Liver (tissue), 9 donors: ENCODE measurements around the gene TBRG4. TPM values are rescaled to one million over a fixed set of nuclear protein-coding genes. Genes with fewer than 3 reads are reported as not detected.

Experiments
- DNase-seq: peaks from one replicate; pipeline ENCODE4 v3.0.0-alpha.2; 2017; ENCODE audit warnings: low spot score
- H3K27ac ChIP-seq, 2 donors: one replicate each; pipeline ENCODE4 v1.7.0; 2013; ENCODE audit warnings: inconsistent platforms in 2 of 2, low read length in 2 of 2, control low read depth in 1 of 2, low read depth in 1 of 2, mild to moderate bottlenecking in 1 of 2
- H3K27me3 ChIP-seq, 4 donors: one replicate each; pipeline versions ENCODE4 v1.6.1 to v1.7.0; 2013; ENCODE audit warnings: low read length in 3 of 4, inconsistent platforms in 1 of 4, mild to moderate bottlenecking in 1 of 4, moderate library complexity in 1 of 4; ENCODE audit not compliant: control insufficient read depth in 4 of 4, insufficient read depth in 4 of 4
- H3K36me3 ChIP-seq, 4 donors: one replicate each; pipeline versions ENCODE4 v1.6.1 to v1.7.0; 2013; ENCODE audit warnings: low read length in 3 of 4, mild to moderate bottlenecking in 3 of 4, low read depth in 1 of 4, moderate library complexity in 1 of 4; ENCODE audit not compliant: control insufficient read depth in 4 of 4, insufficient read depth in 3 of 4
- H3K4me1 ChIP-seq, 4 donors: one replicate each; pipeline versions ENCODE4 v1.6.1 to v1.7.0; 2013; ENCODE audit warnings: low read length in 3 of 4, mild to moderate bottlenecking in 3 of 4, moderate library complexity in 1 of 4; ENCODE audit not compliant: control insufficient read depth in 4 of 4, insufficient read depth in 4 of 4
- H3K4me3 ChIP-seq, 3 donors: one replicate each; pipeline versions ENCODE4 v1.6.1 to v1.7.0; 2013; ENCODE audit warnings: low read length in 3 of 3, control low read depth in 1 of 3, low read depth in 1 of 3, mild to moderate bottlenecking in 1 of 3
- H3K9ac ChIP-seq, 2 donors: one replicate each; pipeline ENCODE4 v1.7.0; 2013; ENCODE audit warnings: low read length in 2 of 2, mild to moderate bottlenecking in 2 of 2, moderate library complexity in 2 of 2, control low read depth in 1 of 2, low read depth in 1 of 2
- H3K9me3 ChIP-seq, 4 donors: one replicate each; pipeline versions ENCODE4 v1.6.1 to v1.7.0; 2013; ENCODE audit warnings: low read length in 3 of 4; ENCODE audit not compliant: control insufficient read depth in 4 of 4
- FOXA1 ChIP-seq: IDR thresholded peaks from 2 replicates; pipeline ENCODE4 v1.6.1; 2016; ENCODE audit warnings: antibody characterized with exemption
- GABPA ChIP-seq, 2 donors: IDR thresholded peaks in 1 of 2; conservative IDR thresholded peaks in 1 of 2; 2 replicates each; pipeline ENCODE4 v1.6.1; 2016; ENCODE audit warnings: antibody characterized with exemption in 2 of 2, mild to moderate bottlenecking in 1 of 2, moderate library complexity in 1 of 2
- HNF4G ChIP-seq: IDR thresholded peaks from 2 replicates; pipeline ENCODE4 v1.6.1; 2016; ENCODE audit warnings: antibody characterized with exemption
- JUND ChIP-seq, 2 donors: IDR thresholded peaks; 2 replicates each; pipeline ENCODE4 v1.6.1; 2016; ENCODE audit warnings: antibody characterized with exemption in 2 of 2
- NR2F2 ChIP-seq: IDR thresholded peaks from 2 replicates; pipeline ENCODE4 v1.6.1; 2016; ENCODE audit warnings: antibody characterized with exemption
- RAD21 ChIP-seq, 2 donors: IDR thresholded peaks; 2 replicates each; pipeline ENCODE4 v1.6.1; 2016; ENCODE audit warnings: antibody characterized with exemption in 2 of 2, mild to moderate bottlenecking in 2 of 2
- REST ChIP-seq: IDR thresholded peaks from 2 replicates; pipeline ENCODE4 v1.6.1; 2016; ENCODE audit warnings: antibody characterized with exemption, mild to moderate bottlenecking
- RXRA ChIP-seq, 2 donors: IDR thresholded peaks; 2 replicates each; pipeline ENCODE4 v1.6.1; 2017 to 2018; ENCODE audit warnings: antibody characterized with exemption in 2 of 2, mild to moderate bottlenecking in 1 of 2
- SP1 ChIP-seq: IDR thresholded peaks from 2 replicates; pipeline ENCODE4 v1.6.1; 2018; ENCODE audit warnings: antibody characterized with exemption, mild to moderate bottlenecking
- WGBS: extraction: QIAGEN DNeasy Blood & Tissue Kit; methylation state at CpG from one replicate; pipeline ENCODE4 v1.1.7; 2013; 5-methylcytosine and 5-hydroxymethylcytosine counted together
- polyA plus RNA-seq, 2 donors: library from polyadenylated mRNA; stranded (reverse) in 1 of 2; unstranded in 1 of 2; fragments of 200-250 nt in 1 of 2; fragments of >200 nt in 1 of 2; fragmentation: Nextera tagmentation in 1 of 2; extraction: Ambion mirVana in 1 of 2; gene quantifications; one replicate each; pipeline versions ENCODE4 v1.2.1 to v1.2.3, GENCODE V29; 2013 to 2015
- total RNA-seq, 2 donors: library from RNA; depleted of rRNA; stranded (reverse); fragments of >200 nt; gene quantifications; one replicate each; pipeline ENCODE4 v1.2.3, GENCODE V29; 2014
- donor health status: healthy.
- donor health status: healthy.
- donor health status: healthy.
- donor health status: healthy.
- donor health status: healthy.

TBRG4 gene
- total and polyA plus RNA-seq, 4 donors: 30.3 to 47.6 (median 38.2) TPM

GRCh38 chr7:45080265-45080957, 31.1 kb downstream of the TBRG4 start:
- Histone ChIP-seq H3K9ac (no peak overlapping the region), H3K27me3 (no peaks in the 10 kb centered on the region), H3K4me3 (no peak overlapping the region), H3K4me1 (no peaks in the 10 kb centered on the region), H3K9me3 (no peaks in the 10 kb centered on the region), H3K27ac (no peak overlapping the region), H3K36me3 (peaks cover 6 to 16% (median 10%) of the 10 kb centered on the region in 4 donors)
- 91% methylated on average over 17 of the region's 17 CpGs for WGBS
- no peak for DNase-seq
- no peak for TF ChIP-seq REST
- TF ChIP-seq RAD21 (IDR thresholded peaks at IDR 0.05): peak in 1 of 2 donors; percentile 8

GRCh38 chr7:45078125-45078681, 33.3 kb downstream of the TBRG4 start:
- Histone ChIP-seq H3K27ac (no peak overlapping the region), H3K9me3 (no peaks in the 10 kb centered on the region), H3K4me3 (no peak overlapping the region), H3K4me1 (no peaks in the 10 kb centered on the region), H3K36me3 (peaks cover 7 to 38% (median 25%) of the 10 kb centered on the region in 4 donors), H3K9ac (no peak overlapping the region), H3K27me3 (no peaks in the 10 kb centered on the region)
- DNase-seq: no peak
- 75% methylated on average over 8 of the region's 8 CpGs for WGBS
- TF ChIP-seq RAD21 (IDR thresholded peaks at IDR 0.05): peak in 1 of 2 donors; percentile 5
- TF ChIP-seq NR2F2: no peak

GRCh38 chr7:45077579-45077978, 33.9 kb downstream of the TBRG4 start:
- WGBS: 91% methylated on average over 9 of the region's 9 CpGs
- Histone ChIP-seq H3K36me3 (peaks cover 7 to 44% (median 30%) of the 10 kb centered on the region in 4 donors), H3K4me1 (no peaks in the 10 kb centered on the region), H3K4me3 (no peak overlapping the region), H3K9me3 (no peaks in the 10 kb centered on the region), H3K27me3 (no peaks in the 10 kb centered on the region), H3K27ac (no peak overlapping the region), H3K9ac (no peak overlapping the region)
- no peak for DNase-seq
- TF ChIP-seq GABPA (IDR thresholded peaks at IDR 0.05 in 1 of 2, conservative IDR thresholded peaks at IDR 0.05 in 1 of 2) (no peak), HNF4G (no peak), NR2F2 (no peak)

- Histone ChIP-seq H3K27me3 (no peaks in the 10 kb centered on the region), H3K9me3 (no peaks in the 10 kb centered on the region), H3K27ac (no peak overlapping the region), H3K4me1 (no peaks in the 10 kb centered on the region), H3K9ac (no peak overlapping the region), H3K4me3 (no peak overlapping the region), H3K36me3 (peaks cover 7 to 50% (median 33%) of the 10 kb centered on the region in 4 donors)
- 95% methylated on average over 5 of the region's 5 CpGs for WGBS
- no peak for DNase-seq
- no peak for TF ChIP-seq RAD21 (IDR thresholded peaks at IDR 0.05)
- no peak for TF ChIP-seq SP1
- TF ChIP-seq JUND (IDR thresholded peaks at IDR 0.05): no peak
- TF ChIP-seq RXRA (IDR thresholded peaks at IDR 0.05): no peak
- no peak for TF ChIP-seq FOXA1
Measured at GRCh38 chr7:45076946-45077345, 34.6 kb downstream of the TBRG4 start.
